ENCODE results near the gene VPS35. TPM values are rescaled to one million over a fixed set of nuclear protein-coding genes. Genes with fewer than 3 reads are reported as not detected.

The VPS35 gene
- 81.5 TPM for total RNA-seq

DNA sequence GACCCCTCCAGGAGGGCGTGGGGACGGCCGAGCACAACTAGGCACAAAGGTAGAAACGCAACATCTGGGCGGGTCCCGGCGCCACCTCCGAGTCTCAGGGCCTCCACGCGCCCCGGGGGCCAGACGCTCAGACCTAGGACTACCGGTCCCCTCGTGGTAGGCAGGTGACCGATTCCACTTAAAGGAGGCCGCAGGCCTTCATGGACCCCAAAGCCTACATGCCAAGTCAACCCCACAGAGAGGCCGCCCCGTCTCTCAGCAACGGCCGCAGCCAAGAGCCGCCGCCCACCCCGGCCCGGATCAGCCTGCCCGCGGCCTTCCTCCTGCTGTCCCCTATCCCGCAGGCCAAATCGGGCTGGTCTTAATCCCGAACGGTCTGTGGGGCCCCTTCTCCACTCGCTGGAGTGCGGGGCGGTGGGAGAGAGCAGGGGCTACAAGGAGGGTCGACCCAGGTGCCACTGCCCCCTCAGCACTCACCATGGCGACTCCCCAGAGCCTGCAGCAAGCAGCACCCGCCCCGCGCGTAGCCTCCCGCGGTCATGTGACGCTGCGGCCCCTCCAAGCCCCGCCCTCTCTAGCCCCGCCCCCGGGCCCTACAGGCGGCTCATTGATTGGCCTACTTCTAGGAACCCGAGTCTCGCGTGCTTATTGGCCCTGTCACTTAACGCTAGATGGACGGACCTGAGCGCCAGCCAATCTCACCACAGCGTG lies at the start of gene VPS35:
Gene VPS35 (minus strand): TSS at position 525 of the 711 bp plus-strand sequence. CDS start 45 bp downstream, at position 480.
- peak; percentile 48 for DNase-seq

DNA sequence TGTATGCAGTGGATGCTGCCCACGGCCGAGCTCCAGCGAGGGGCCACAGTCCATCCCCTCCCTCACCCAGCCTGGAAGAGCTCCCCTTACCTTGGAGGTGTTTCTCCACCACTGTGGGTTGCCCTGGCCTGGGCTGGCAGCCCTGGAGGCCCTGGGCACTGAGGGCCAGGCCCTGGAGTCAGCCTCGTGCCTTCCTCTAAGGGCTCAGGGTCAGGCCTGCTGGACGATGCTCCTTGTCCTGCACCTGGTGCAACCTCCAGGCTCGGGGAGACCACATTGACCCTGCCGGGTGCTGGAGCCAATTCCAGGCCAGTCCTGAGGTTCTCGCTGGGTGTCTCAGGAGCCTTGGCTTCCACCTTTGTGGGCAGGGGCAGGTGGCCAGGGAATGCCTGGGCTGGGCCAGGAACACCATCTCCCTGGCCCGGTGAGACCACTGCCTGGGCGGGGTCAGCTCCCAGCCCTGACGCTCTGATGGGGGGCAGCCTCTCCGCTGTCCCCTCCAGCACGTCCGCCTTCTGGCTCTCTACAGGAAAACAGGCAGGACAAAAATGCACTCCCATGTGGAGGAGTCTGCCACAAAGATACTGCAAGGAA lies 48.7 kb upstream of the VPS35 start:
- no peak for DNase-seq

DNA sequence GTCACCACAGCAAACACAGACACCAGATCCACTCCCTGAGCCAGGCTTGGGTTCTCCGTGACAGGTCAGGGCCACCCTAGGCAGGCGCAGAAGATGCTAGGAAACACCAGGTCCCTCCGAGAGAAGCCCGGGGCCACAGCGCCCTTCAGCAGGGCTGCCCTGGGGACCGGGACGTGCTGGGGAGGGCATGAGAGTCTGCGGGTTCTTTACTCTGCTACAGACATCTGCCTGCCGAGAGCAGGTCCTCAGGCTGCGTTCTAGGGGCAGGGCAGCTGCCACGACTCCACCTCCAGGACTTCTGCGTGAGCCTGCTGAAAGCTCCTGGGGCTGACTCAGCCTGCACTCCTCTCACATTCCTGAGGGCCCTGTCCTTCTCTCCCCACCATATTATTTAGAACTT lies 47.7 kb upstream of the VPS35 start:
- no peak for DNase-seq

DNA sequence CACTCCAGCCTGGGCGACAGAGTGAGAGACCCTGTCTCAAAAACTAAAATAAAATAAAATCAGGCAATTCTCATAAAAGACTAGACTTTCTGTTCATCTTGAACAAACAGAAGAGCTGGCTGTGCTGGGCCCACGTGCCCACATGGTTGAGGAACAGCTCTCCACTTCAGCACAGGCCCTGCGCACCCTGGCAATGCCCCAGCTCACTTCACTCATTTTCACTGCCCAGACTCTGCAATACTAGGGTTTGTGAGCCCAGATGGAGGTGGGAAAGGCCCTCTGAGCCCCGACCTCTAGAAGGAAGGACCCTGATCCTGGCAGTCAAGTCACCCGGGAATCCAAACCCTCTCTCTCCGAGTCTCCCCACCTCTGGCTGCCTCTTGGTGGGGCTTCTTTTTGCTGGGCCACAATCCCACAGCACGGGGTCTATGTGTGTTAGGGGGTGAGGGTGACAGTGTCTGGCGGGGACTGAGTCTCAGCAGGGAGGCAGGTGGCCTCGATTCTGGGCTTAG lies 44.4 kb upstream of the VPS35 start:
- DNase-seq, result no peak

DNA sequence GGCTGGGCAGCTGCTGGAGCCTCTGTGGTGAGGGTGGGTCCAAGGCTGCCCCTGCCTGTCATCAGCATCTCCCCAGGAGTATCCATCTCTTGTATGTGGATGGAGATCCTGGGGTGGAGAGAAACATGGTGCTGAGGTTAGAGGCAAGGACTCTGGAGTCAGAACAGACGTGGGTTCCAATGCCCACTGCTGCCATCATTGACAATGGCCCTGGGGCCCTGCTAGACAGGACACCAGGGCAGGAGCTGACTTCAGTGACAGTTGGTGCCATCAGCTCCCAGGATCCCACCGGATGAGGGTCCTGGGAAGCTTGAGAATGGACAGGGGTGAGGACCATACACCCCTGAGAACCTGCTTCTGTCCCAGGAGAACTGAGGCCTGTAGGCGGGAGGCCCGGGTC lies 43.6 kb upstream of the VPS35 start:
- no peak for DNase-seq

DNA sequence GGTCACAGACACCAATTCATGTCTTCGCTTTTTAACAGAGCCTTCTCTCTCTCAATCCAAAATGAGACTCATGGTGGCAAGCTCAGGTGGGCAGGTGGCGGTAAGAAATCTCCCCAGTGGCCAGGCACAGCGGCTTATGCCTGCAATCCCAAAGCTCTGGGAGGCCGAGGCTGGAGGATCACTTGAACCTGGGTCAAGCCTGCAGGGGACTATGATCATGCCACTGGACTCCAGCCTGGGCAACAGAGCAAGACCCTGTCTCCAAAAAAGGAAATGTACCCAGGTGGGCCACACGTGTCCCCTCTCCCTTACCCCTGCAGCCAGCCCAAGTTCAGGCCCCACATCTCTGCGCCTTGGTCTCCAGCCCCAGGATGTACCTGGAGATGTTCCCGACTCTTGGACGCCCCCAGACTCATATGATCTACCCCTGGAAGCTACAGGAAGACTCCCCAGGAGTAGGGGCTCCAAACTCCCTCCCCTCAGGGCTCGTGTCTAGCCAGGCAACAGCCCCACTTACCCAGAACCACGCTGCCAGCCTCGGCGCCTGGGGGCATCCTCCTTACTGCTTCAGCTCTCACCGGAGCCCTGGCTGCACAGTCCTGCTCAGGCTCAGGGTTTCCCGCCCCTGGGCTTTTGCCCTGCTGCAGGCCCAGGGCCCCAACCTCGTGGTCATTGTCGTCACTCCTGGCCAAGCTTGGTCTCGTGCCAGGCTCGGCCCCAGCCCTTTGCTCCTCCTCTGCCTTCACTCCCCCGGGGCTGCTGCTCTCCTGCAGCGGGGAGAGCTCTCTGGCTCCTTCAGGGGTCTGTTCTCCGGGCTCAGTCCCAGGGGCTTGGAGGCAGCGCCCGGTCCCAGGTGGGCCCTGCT lies 42.9 kb upstream of the VPS35 start:
- no peak for DNase-seq

DNA sequence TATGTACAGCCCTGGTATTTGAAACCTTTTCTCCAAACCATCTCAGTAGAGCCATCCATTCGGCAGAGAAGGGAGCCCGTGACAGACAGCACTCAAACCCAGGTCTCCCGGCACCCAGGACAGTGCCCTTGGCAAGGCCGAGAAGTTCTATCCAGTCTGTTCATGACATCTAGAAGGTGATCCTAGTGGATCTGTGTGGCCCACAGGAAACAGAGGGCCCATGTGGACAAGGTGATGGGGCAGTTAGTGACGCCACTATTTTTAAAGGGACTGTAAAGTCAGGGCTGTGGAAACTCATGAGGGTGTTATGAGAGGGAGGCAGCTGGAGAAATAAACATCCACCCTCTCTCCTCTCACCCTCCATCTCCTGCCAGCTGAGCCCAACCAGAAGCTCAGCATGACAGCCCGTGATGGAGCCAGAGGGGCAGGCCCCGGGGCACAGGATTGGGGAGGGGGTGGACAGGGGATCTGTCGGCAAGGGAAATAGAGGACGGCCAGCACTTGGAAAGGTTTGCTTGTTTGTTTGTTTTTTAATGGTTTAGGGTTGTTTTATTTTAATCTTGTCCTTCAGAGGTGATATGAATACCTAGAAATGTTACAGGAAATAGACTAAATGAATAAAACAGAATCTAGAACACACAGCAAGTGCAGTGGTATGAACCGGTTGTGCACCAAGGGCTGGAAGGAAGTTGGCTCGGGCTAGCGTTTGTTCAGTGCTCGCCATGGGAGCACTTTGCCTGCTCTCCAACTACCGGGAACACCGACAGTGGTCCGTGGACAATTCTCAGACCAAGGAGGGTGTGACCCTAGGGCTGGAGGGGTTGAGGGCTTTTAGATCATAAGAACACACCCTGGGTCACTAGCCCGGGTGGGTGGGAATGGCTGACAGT lies 42.1 kb upstream of the VPS35 start:
- DNase-seq, result no peak

DNA sequence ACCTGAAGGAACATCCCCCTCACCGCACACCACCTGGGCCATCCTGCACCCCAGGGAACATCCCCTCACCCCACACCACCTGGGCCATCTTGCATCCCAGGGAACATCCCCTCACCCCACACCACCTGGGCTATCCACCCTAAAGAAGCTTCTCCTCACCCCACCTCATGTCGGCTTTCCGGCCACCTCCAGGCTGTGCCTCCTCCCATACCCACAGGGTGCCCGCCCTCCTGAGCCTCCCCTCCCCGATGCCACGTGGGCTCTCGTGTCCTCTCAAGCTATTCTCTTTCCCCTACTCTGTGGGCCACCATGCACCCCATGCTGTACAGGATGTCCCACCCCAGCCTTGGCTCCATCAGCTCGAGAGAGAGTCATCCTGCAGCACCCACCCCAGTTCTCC lies 41.1 kb upstream of the VPS35 start:
- no peak for DNase-seq

DNA sequence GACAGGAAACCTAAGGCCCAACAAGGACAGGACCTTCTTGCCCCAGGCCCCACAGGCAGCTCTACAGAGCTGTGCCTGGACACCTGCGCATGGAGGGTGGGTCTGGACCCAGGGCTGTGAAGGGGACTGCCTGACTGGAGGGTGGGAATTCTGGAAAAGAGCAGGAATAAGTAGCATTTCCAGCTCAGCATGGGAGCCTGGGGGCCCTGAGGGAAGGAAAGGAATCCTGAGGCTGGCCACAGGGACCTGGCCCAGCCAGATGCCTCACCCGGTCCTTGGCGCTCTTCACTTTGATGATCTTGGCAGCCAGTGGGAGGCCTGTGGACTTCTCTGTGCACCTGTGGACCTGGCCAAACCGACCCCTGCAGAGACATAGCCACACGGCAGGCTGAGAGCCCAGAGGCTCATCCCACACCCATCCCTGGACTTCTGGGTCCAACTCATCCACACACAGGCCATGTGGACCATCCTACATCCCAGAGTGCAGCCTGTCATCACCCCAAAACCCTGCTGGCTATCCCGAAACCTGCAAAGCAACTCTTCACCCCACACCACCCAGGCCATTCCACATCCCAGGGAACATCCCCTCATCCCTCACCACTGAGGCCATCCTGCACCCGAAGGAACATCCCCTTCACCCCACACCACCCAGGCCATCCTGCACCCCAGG lies 40.5 kb upstream of the VPS35 start:
- DNase-seq, result no peak

DNA sequence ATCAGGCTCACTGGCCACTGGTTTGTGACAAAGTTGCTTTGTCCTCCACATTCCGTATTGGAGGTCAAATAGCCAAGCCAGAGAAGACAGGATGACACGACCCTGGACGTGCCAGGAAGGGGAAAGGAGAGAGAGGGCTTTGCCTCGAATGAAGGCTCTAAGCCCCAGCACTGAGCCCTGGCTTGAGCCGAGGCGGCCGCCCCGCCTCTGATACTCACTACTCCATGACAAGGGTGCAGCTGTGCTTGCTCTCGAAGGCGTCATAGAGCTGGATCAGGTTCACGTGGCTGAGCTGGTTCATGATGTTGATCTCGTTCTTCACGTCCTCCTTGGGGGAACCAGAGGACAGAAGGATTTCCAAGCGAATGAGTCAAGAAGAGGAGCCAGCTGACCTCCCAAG lies 39.8 kb upstream of the VPS35 start:
- no peak for DNase-seq

DNA sequence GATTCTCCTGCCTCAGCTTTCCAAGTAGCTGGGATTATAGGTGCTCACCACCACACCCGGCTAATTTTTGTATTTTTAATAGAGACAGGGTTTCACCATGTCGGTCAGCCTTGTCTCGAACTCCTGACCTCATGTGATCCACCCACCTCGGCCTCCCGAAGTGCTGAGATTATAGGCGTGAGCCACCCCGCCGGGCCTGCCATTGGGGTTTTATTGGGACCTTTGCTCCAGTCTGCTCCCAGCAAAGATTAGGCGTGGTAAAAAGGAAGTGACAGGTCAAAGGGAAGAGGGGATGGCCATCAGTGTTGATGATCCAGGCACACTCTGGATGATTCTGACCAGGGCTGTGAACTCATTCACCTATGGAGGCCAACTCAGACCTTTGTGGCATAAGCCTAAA lies 38.7 kb upstream of the VPS35 start:
- DNase-seq, result no peak

DNA sequence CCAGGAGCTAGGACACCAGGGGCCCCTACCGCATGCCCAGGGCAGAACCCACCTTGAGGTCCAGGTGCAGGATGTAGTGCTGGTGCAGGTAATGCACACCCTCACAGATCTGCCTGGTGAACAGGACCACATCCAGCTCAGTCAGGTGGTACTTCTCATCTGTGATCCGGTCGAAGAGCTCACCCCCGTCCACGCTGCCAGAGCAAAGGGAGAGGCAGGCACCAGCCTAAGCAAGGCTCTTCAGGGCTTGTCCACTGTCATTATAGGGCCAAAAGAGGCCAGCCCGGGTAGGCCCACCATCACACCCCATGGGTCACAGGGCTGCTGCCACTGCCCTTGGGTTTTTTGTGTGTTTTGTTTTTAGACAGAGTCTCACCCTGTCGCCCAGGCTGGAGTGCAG lies 38.2 kb upstream of the VPS35 start:
- no peak for DNase-seq

DNA sequence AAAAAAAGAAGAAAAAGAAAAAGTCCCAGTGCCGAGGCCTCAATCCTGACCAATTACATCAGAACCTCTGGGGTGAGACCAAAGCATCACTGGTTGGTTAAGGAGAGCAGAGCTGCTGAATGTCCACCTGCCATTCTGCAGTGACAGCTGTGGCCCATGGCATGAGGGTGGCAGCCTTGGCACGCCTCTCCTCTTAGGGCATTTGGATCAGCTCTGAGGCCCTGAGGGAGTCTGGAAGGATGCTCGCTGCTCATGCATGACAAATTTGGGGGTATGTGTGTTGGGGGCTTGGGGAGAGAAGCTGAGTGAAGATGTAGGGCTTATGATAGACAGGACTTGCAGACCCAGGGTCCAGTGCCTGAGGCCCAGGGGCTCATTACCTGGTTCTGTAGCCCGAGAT lies 32.9 kb upstream of the VPS35 start:
- DNase-seq, result no peak

DNA sequence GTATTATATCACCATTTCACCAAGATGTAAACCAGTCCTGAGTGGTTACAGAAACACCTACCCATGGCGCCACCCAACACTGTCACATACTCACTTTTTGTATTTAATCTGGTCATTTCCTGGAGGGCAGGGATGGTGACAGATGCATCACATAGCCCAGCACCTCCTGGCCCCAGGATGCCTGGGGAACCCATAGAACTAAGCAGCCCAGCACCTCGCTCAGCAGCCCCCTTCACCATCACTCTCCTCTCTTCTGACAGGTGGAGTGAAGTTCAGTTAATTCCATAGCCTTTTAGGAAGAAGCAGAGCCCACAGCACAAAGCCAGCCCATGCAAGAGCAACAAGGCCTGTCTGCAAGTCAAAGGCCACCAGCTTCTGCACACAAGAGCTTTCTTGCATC lies 31.6 kb upstream of the VPS35 start:
- no peak for DNase-seq

DNA sequence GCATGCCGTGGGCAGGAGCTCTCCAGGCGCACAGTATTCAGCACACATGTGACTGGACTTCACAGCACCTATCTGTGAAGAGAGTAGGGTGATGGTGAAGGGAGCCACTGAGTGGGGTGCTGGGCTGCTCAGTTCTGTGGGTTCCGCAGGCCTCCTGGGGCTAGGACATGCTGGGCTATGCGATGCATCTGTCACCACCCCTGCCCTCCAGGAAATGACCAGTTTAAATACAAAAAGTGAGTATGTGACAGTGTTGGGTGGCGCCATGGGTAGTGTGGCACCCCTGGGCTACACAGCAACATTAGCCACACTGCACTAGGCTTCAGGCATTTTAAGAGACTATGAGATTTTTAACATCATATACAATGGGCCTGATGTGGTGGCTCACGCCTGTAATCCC lies 30.6 kb upstream of the VPS35 start:
- DNase-seq, result no peak

DNA sequence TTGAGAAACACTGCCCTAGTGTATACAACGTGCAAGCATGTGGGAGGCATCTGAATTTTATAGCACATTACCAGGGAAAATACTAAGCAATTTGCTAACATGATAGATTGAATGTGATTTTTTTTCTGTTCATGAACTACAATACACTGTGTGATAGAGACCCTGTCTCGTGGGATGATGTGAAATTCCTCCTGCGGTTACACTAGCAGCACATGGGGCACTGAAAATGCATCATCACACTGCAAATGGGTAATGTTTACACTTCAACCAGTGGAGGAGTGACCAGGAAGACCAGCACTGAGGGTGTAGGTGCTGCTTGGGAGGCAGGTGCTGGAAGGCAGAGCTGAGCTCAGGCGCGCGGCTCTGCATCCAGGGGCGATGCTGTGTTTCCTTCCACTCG lies 29.2 kb upstream of the VPS35 start:
- no peak for DNase-seq

DNA sequence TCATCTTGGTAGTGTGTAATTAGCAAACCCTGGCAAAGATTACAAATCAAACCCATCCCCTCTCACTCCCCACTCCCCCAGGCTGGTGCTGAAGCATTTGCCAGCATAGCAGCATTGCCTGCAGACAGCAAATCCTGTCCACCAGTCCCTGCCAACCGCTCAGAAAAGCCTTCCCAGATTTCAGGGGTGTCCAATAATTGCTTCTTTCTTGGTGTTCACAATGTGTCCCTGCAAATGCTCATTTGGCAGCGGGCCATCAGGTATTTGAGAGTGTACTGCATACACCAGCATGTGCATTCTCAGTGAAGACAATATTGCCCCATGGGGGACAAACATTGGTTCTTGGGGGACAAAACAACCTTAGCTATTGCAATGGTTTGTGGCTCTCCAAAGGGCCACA lies 28.7 kb upstream of the VPS35 start:
- no peak for DNase-seq

DNA sequence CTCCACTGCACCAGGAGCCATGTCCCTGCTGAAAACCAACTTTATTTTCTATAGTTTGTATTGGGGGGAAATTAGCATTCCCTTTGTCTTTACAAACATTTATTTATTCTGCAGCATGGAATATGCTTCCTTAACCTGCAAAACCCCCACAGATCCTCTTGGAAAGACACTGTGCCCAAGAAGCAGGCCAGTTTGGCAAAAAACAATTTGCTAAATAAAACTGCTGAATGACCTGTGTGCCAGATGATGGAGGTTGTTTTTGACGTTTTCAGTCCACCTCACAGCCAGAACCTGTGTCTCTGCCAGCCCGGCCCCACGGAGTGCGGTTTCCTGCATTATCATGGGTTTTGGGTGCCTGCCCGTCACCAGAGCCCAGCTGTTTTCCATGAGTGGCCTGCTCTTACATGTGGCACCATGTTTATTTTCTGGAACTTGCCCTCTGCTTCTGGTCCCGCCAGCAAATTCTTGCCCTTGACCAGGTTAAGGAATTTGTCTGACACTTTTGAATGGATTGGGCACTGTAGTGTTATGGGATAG lies 26.9 kb upstream of the VPS35 start:
- no peak for DNase-seq

DNA sequence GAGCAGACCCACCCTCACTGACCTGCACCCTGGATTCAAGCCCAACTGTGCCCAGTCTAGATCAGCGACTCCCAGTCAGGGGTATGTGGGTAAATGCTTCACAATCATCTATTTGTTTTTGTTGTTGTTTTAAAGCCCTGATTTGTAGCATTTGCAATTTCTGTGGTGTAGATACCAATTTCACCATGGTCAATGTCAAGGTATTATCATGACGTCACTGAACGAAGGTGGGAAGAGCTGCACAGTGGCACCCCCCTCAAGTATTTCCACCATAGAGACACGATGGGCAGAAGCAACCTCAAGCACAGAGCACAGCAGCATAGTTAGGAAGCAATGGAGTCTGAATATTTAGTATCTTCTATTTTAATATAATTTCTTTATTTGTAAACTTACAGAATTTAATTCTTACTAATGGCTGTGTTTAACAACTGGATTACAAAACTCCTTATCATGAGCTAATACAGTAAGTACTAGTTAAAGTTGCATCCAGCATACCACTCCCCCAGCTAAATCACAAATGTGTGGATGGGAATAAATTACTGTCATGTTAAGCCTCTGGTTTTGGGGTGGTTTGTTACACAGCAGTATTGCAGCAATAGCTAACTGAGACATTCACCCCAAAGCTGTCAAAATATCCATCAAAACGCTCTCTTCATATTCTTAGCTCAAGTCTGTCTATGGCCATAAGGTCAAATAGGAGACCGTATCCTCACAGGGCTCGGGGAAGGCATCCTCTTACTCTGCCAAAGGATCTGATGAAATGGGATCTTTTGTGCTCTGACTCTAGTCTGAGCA lies 26.0 kb upstream of the VPS35 start:
- DNase-seq, result no peak

DNA sequence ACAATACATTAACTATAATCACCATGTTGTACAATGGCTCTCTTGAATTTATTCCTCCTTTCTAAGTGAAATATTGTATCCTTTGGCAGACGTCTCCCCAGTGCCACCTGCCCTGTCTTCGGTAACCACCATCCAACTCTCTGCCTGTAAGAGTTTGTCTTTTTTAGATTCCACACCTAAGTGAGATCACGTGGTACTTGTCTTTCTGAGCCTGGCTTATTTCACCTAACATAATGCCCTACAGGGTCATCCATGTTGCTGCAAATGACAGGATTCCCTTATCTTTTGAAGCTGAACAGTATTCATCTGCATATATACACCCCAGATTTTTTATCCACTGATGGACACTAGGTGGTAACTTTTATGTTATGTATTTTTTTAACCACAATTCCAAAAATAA lies 24.7 kb upstream of the VPS35 start:
- no peak for DNase-seq

DNA sequence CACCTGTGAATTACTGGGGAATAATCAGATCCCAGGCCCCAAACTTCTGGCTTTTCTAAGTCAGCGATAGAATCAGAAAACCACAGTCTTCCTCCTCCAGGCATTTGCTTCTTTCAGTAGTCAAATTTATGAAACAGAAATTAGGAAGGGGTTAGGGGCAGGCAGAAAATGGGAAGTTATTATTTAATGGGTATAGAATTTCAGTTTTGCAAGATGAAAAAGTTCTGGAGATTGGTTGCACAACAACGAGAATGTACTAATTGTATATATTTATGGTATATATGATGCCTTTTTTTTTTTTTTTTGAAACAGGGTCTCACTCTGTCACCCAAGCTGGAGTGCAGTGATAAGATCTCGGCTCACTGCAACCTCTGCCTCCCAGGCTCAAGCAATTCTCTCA lies 23.9 kb upstream of the VPS35 start:
- DNase-seq, result no peak

Data from skin of body (tissue), 2 donors.